Fibroblast of skin of left quadriceps (primary cell): Measurements from ENCODE around the gene NTM.

ENCODE experiments used
- DNase-seq, 2 experiments: peaks; one replicate each; pipeline ENCODE4 v3.0.0-alpha.2; 2013; ENCODE audit warnings: low read depth in 2 of 2

The NTM gene

GRCh38 chr11:132072044-132072857, 701.8 kb downstream of the NTM start:
- DNase-seq, result peak; percentile 99

GRCh38 chr11:132072858-132073211, 702.4 kb downstream of the NTM start:
- DNase-seq, result peak; percentile 41 to 42

- no peak for DNase-seq
These were observed 703.4 kb downstream of the NTM start for GRCh38 chr11:132073787-132074186.

GRCh38 chr11:132075447-132075846, 705.0 kb downstream of the NTM start:
- no peak for DNase-seq

- no peak for DNase-seq
These were observed 707.0 kb downstream of the NTM start for GRCh38 chr11:132077416-132077815.

- no peak for DNase-seq
These were observed 708.1 kb downstream of the NTM start for GRCh38 chr11:132078264-132079076.

GRCh38 chr11:132080127-132080526, 709.7 kb downstream of the NTM start:
- DNase-seq, result no peak

GRCh38 chr11:132082566-132082965, 712.2 kb downstream of the NTM start:
- DNase-seq, result no peak

GRCh38 chr11:132084433-132084832, 714.0 kb downstream of the NTM start:
- DNase-seq, result no peak

- DNase-seq, result no peak
These were observed 716.7 kb downstream of the NTM start for GRCh38 chr11:132087148-132087547.

- DNase-seq, result no peak
These were observed 718.1 kb downstream of the NTM start for GRCh38 chr11:132088551-132088950.

- DNase-seq, result no peak
These were observed 723.3 kb downstream of the NTM start for GRCh38 chr11:132093536-132094259.

- no peak for DNase-seq
These were observed 724.2 kb downstream of the NTM start for GRCh38 chr11:132094598-132094997.

- DNase-seq, result no peak
These were observed 725.1 kb downstream of the NTM start for GRCh38 chr11:132095230-132096131.

GRCh38 chr11:132096132-132096825, 725.9 kb downstream of the NTM start:
- DNase-seq, result no peak

- DNase-seq, result no peak
These were observed 729.3 kb downstream of the NTM start for GRCh38 chr11:132099692-132100091.

- no peak for DNase-seq
These were observed 730.2 kb downstream of the NTM start for GRCh38 chr11:132100583-132100982.

GRCh38 chr11:132101881-132102280, 731.5 kb downstream of the NTM start:
- DNase-seq, result no peak

- DNase-seq, result no peak
These were observed 732.6 kb downstream of the NTM start for GRCh38 chr11:132103021-132103420.

GRCh38 chr11:132106096-132106982, 735.9 kb downstream of the NTM start:
- no peak for DNase-seq
